ENCODE data around the gene MS4A12.
"Not testable (repeated sequence)": the region's sequence is repeated elsewhere in the genome, so short reads cannot be mapped to it uniquely, and the experiment has no call there.

The MS4A12 gene

GRCh38 chr11:60512651-60513225 is 20.2 kb downstream of the MS4A12 start:
- in situ Hi-C loops (cut with HindIII; ENCODE audit: low sequenced_read_pairs): no loop called here

- in situ Hi-C loops (cut with HindIII; ENCODE audit: low sequenced_read_pairs): no loop called here
Observed at GRCh38 chr11:60513496-60514460, 21.2 kb downstream of the MS4A12 start.

- in situ Hi-C loops (cut with HindIII; ENCODE audit: low sequenced_read_pairs): no loop called here
Observed at GRCh38 chr11:60515144-60515855, 22.7 kb downstream of the MS4A12 start, which contains the start of gene MS4A13. MS4A13 (plus strand) TSS chr11:60515392; CDS start chr11:60518084, 2,692 bp downstream.

GRCh38 chr11:60528465-60528864 is 35.9 kb downstream of the MS4A12 start:
- in situ Hi-C loops (cut with HindIII; ENCODE audit: low sequenced_read_pairs): no loop called here

GRCh38 chr11:60528934-60529333 is 36.4 kb downstream of the MS4A12 start:
- in situ Hi-C loops (cut with HindIII; ENCODE audit: low sequenced_read_pairs): no loop called here

GRCh38 chr11:60530454-60531100 is 38.0 kb downstream of the MS4A12 start:
- in situ Hi-C loops (cut with HindIII; ENCODE audit: low sequenced_read_pairs): no loop called here

- in situ Hi-C loops (cut with HindIII; ENCODE audit: low sequenced_read_pairs): not testable (repeated sequence)
Observed at GRCh38 chr11:60532383-60532782, 39.8 kb downstream of the MS4A12 start.

- in situ Hi-C loops (cut with HindIII; ENCODE audit: low sequenced_read_pairs): not testable (repeated sequence)
Observed at GRCh38 chr11:60538627-60539026, 46.0 kb downstream of the MS4A12 start.

GRCh38 chr11:60544077-60544476 is 51.5 kb downstream of the MS4A12 start:
- in situ Hi-C loops (cut with HindIII; ENCODE audit: low sequenced_read_pairs): no loop called here

Data from endothelial cell of hepatic sinusoid (primary cell).